HCT116 (cell line): ENCODE measurements around the gene MZB1.

Source experiments
- CTCF ChIP-seq, 3 experiments: fragments of 200-600 bp in 1 of 3; sonication (generic) in 1 of 3; IDR thresholded peaks in 2 of 3; conservative IDR thresholded peaks in 1 of 3; 2 replicates each; pipeline ENCODE4 v1.5.1; 2012 to 2017; ENCODE audit warnings: low read depth in 2 of 3, low read length in 2 of 3, antibody characterized with exemption in 1 of 3, borderline replicate concordance in 1 of 3, control low read depth in 1 of 3, mild to moderate bottlenecking in 1 of 3, mixed read lengths in 1 of 3, mixed run types in 1 of 3, moderate library complexity in 1 of 3; ENCODE audit not compliant: insufficient read depth in 1 of 3
- EGR1 ChIP-seq: IDR thresholded peaks from 2 replicates; pipeline ENCODE4 v1.6.1; 2012; ENCODE audit warnings: low read depth
- ELF1 ChIP-seq: IDR thresholded peaks from 2 replicates; pipeline ENCODE4 v1.6.1; 2012; ENCODE audit warnings: low read depth, borderline replicate concordance
- EZH2 ChIP-seq: fragments of 200-600 bp; sonication (generic); IDR thresholded peaks from 2 replicates; pipeline ENCODE4 v1.6.1; 2017; ENCODE audit warnings: antibody characterized with exemption, mixed run types
- JUND ChIP-seq: IDR thresholded peaks from 2 replicates; pipeline ENCODE4 v1.6.1; 2012
- POLR2A ChIP-seq: IDR thresholded peaks from 2 replicates; pipeline ENCODE4 v1.7.0; 2011; ENCODE audit warnings: borderline replicate concordance; ENCODE audit not compliant: insufficient read depth, insufficient read length; ENCODE audit errors: extremely low read depth
- POLR2AphosphoS5 ChIP-seq: IDR thresholded peaks from 2 replicates; pipeline ENCODE4 v1.6.1; 2011; ENCODE audit warnings: mild to moderate bottlenecking, low read depth, low read length, moderate library complexity
- YY1 ChIP-seq: IDR thresholded peaks from 2 replicates; pipeline ENCODE4 v1.6.1; 2011; ENCODE audit warnings: low read length, low read depth, moderate library complexity, mild to moderate bottlenecking; ENCODE audit not compliant: insufficient replicate concordance; ENCODE audit errors: extremely low read depth
- ZNF274 ChIP-seq: fragments of 200-500 bp; sonication (Bioruptor generic); IDR thresholded peaks from 2 replicates; pipeline ENCODE4 v1.6.1; 2014; ENCODE audit warnings: mild to moderate bottlenecking, low read depth, low read length, inconsistent platforms
- TF ChIP-seq, protein P1 (sequence below): IDR thresholded peaks from 2 replicates; pipeline ENCODE4 v1.6.1; 2012; ENCODE audit warnings: low read depth

- TF ChIP-seq JUND: no peak
- TF ChIP-seq POLR2A: no peak
- no peak for TF ChIP-seq POLR2AphosphoS5
- TF ChIP-seq YY1: no peak
- TF ChIP-seq CTCF (IDR thresholded peaks at IDR 0.05 in 2 of 3, conservative IDR thresholded peaks at IDR 0.05 in 1 of 3; ENCODE audit: borderline replicate concordance in 1 of 3, insufficient read depth in 1 of 3, low read depth in 2 of 3, low read length in 2 of 3): no peak
- TF ChIP-seq EGR1: no peak
- no peak for TF ChIP-seq ZNF274
- TF ChIP-seq EZH2: no peak
- TF ChIP-seq, protein P1, sequence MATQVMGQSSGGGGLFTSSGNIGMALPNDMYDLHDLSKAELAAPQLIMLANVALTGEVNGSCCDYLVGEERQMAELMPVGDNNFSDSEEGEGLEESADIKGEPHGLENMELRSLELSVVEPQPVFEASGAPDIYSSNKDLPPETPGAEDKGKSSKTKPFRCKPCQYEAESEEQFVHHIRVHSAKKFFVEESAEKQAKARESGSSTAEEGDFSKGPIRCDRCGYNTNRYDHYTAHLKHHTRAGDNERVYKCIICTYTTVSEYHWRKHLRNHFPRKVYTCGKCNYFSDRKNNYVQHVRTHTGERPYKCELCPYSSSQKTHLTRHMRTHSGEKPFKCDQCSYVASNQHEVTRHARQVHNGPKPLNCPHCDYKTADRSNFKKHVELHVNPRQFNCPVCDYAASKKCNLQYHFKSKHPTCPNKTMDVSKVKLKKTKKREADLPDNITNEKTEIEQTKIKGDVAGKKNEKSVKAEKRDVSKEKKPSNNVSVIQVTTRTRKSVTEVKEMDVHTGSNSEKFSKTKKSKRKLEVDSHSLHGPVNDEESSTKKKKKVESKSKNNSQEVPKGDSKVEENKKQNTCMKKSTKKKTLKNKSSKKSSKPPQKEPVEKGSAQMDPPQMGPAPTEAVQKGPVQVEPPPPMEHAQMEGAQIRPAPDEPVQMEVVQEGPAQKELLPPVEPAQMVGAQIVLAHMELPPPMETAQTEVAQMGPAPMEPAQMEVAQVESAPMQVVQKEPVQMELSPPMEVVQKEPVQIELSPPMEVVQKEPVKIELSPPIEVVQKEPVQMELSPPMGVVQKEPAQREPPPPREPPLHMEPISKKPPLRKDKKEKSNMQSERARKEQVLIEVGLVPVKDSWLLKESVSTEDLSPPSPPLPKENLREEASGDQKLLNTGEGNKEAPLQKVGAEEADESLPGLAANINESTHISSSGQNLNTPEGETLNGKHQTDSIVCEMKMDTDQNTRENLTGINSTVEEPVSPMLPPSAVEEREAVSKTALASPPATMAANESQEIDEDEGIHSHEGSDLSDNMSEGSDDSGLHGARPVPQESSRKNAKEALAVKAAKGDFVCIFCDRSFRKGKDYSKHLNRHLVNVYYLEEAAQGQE: no peak
- no peak for TF ChIP-seq ELF1
Measured at GRCh38 chr5:139404484-139404840, 14.7 kb upstream of the MZB1 start.
